Measurements from ENCODE around the gene MUC2.

Gene MUC2

GRCh38 chr11:1036303-1036923, 38.3 kb upstream of the MUC2 start, which contains the start of gene MUC6:
Gene MUC6 (minus strand): TSS chr11:1036718. CDS start chr11:1036655, 63 bp downstream.
- in situ Hi-C loops (cut with MboI; ENCODE audit: low sequenced_read_pairs) = no loop called here

GRCh38 chr11:1036931-1037330, 37.7 kb upstream of the MUC2 start:
- in situ Hi-C loops (cut with MboI; ENCODE audit: low sequenced_read_pairs) = no loop called here

GRCh38 chr11:1037506-1038055, 37.1 kb upstream of the MUC2 start:
- in situ Hi-C loops (cut with MboI; ENCODE audit: low sequenced_read_pairs) = no loop called here

- in situ Hi-C loops (cut with MboI; ENCODE audit: low sequenced_read_pairs) = no loop called here
Measured at GRCh38 chr11:1038361-1038760, 36.3 kb upstream of the MUC2 start.

GRCh38 chr11:1038921-1039320, 35.8 kb upstream of the MUC2 start:
- in situ Hi-C loops (cut with MboI; ENCODE audit: low sequenced_read_pairs) = no loop called here

- in situ Hi-C loops (cut with MboI; ENCODE audit: low sequenced_read_pairs) = no loop called here
Measured at GRCh38 chr11:1039481-1040427, 34.9 kb upstream of the MUC2 start.

GRCh38 chr11:1040428-1041148, 34.1 kb upstream of the MUC2 start:
- in situ Hi-C loops (cut with MboI; ENCODE audit: low sequenced_read_pairs) = no loop called here

GRCh38 chr11:1041149-1041467, 33.6 kb upstream of the MUC2 start:
- in situ Hi-C loops (cut with MboI; ENCODE audit: low sequenced_read_pairs) = no loop called here

- in situ Hi-C loops (cut with MboI; ENCODE audit: low sequenced_read_pairs) = no loop called here
Measured at GRCh38 chr11:1041471-1041870, 33.2 kb upstream of the MUC2 start.

GRCh38 chr11:1041936-1042608, 32.6 kb upstream of the MUC2 start:
- in situ Hi-C loops (cut with MboI; ENCODE audit: low sequenced_read_pairs) = no loop called here

GRCh38 chr11:1042626-1043562, 31.8 kb upstream of the MUC2 start:
- in situ Hi-C loops (cut with MboI; ENCODE audit: low sequenced_read_pairs) = no loop called here

- in situ Hi-C loops (cut with MboI; ENCODE audit: low sequenced_read_pairs) = no loop called here
Measured at GRCh38 chr11:1043563-1044096, 31.0 kb upstream of the MUC2 start.

- in situ Hi-C loops (cut with MboI; ENCODE audit: low sequenced_read_pairs) = no loop called here
Measured at GRCh38 chr11:1044160-1044559, 30.5 kb upstream of the MUC2 start.

GRCh38 chr11:1047595-1048156, 27.0 kb upstream of the MUC2 start:
- in situ Hi-C loops (cut with MboI; ENCODE audit: low sequenced_read_pairs) = no loop called here

- in situ Hi-C loops (cut with MboI; ENCODE audit: low sequenced_read_pairs) = no loop called here
Measured at GRCh38 chr11:1048375-1049070, 26.2 kb upstream of the MUC2 start.

GRCh38 chr11:1049071-1049405, 25.6 kb upstream of the MUC2 start:
- in situ Hi-C loops (cut with MboI; ENCODE audit: low sequenced_read_pairs) = no loop called here

GRCh38 chr11:1049431-1049891, 25.2 kb upstream of the MUC2 start:
- in situ Hi-C loops (cut with MboI; ENCODE audit: low sequenced_read_pairs) = no loop called here

- in situ Hi-C loops (cut with MboI; ENCODE audit: low sequenced_read_pairs) = loop anchor here (25.0 kb wide), 1 partner anchor 188 kb away; no protein-coding TSS in a partner anchor
Measured at GRCh38 chr11:1049911-1050580, 24.6 kb upstream of the MUC2 start.
